GM10847 (cell line): ENCODE measurements around the gene KCNJ12.

ENCODE experiments used
- POLR2A ChIP-seq: IDR thresholded peaks from 2 replicates; pipeline ENCODE4 v1.6.1; 2011; ENCODE audit not compliant: insufficient read length; ENCODE audit errors: extremely low read depth

Gene KCNJ12

GRCh38 chr17:21359483-21359840 is 16.7 kb upstream of the KCNJ12 start:
- TF ChIP-seq POLR2A = no peak

DNA sequence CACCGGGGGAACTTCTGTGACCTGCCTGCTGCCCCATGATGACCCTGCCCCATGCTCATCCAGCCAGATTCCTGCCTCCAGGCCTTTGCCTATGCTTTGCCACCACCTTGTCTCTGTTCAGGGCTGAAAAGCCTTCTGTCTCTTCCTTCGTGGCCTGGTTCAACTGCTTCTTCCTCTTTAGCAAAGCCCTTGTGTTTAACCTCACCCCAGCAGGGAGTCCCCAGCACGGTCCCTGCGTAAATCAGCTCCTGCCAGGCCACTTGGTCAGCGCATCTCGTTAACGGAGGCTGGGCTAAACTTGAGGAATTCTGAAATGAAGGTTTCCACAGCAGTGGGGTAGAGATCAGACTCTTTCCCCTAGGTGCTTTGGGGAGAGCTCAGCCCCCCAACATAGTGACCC is 16.1 kb upstream of the KCNJ12 start:
- TF ChIP-seq POLR2A = no peak

- TF ChIP-seq POLR2A = no peak
These were observed 14.9 kb upstream of the KCNJ12 start for GRCh38 chr17:21361020-21361809.

DNA sequence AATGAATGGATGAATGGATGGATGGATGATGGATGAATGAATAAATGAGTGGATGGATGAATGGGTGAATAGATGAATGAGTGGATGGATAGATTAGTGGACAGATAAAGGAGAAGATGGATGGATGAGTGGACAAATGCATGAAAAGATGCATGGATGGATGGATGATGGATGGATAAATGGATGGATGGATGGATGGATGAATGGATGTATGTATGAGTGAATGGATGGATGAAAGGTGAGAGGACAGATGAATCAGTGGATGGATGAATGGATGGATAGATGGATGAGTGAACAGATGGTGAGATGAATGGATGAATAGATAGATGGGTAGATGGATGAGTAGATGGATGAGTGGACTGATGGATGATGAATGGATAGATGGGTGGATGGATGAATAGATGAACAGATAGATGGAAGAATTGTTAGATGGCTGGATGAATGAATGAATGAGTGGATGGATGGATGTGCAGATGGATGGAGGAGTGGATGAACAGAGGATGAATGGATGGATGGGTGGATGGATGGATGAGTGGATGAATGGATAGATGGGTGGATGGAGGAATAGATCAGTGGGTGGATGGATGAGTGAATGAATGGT is 13.7 kb upstream of the KCNJ12 start:
- TF ChIP-seq POLR2A = no peak

- TF ChIP-seq POLR2A = no peak
These were observed 12.1 kb upstream of the KCNJ12 start for GRCh38 chr17:21363776-21364642.

DNA sequence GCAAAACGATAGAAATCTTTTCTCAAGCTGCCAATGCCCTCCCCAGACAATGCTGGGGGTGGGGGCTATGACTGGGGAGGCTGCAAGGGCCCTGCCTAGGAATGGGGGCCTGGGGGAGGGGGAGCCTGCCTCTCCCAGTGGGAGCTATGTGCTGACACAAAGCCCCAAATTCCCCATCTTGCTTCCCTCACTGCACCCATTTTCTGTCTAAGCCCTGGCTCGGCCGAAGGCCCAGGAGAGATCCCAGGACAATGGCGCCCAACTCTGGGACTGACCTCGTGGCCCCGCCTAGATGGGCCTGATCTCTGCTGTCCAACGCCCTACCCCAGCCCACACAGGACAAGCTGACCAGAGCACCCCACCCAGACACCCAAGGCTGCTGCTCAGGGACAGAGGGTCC is 11.1 kb upstream of the KCNJ12 start:
- TF ChIP-seq POLR2A = no peak

- TF ChIP-seq POLR2A = no peak
These were observed 7.5 kb upstream of the KCNJ12 start for GRCh38 chr17:21368545-21369246.

- TF ChIP-seq POLR2A = no peak
These were observed 6.8 kb upstream of the KCNJ12 start for GRCh38 chr17:21369395-21369794.

GRCh38 chr17:21370430-21370829 is 5.7 kb upstream of the KCNJ12 start:
- TF ChIP-seq POLR2A = no peak

- no peak for TF ChIP-seq POLR2A
These were observed 4.6 kb upstream of the KCNJ12 start for GRCh38 chr17:21371511-21372081.

GRCh38 chr17:21372256-21372954 is 3.8 kb upstream of the KCNJ12 start:
- no peak for TF ChIP-seq POLR2A

DNA sequence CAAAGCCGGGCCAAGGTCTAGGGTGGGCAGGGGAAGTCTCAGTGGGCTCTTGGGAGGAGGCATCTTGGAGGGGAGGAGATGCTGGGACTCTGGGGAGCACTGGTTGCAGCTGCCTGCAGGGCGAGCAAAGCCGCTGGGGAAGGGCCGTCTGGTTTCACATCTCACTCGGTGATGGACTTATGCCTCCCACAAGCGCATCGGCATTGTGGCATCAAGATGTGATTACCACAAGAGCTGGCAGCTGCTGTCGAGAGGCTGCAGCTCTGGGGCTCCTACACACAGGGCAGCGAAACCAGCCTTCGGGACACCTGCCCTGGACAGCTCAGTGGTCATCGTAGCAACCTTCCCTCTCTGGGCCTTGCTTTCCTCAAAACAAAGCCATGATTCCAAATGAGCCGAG is 3.1 kb upstream of the KCNJ12 start:
- no peak for TF ChIP-seq POLR2A

DNA sequence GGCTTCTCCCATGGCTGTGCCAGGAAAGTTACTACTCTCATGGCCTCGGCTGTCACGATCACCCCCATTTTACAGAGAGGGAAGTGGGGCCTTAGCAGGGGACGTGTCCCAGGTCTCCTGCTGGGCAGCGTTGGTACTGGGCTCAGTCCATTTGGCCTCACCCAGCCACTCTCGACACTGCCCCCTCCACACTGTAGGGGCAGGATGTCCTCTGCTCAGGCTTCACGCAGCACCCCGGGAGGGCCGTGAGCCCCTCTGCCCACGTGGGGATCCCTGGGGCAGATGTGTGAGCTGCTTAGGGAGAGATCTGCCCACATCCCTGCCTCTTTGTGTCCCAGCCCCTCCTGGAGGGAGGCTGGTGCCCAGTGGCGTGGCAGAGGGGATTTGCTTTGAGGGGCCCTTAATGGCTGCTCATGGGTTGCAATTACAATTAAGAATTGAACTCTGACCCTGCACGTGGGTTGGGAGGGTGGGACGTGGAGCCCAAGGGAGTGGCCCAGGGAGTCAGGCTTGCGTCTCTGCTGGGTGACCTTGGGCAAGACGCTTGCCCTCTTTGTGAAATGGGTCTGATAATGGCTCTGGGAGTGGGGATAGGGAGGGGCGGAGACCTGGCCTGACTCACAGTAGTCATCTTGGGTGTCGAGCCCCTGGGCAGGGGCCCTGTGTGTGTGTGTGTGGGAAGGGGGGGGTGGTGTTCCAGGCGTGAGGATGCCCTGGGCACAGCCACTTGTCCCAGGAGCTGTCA is 2.3 kb upstream of the KCNJ12 start:
- no peak for TF ChIP-seq POLR2A

GRCh38 chr17:21374441-21375161 is 1.6 kb upstream of the KCNJ12 start:
- TF ChIP-seq POLR2A = no peak

- no peak for TF ChIP-seq POLR2A
These were observed 996 bp upstream of the KCNJ12 start for GRCh38 chr17:21375162-21375560.
